ENCODE measurements around the gene MAGI3. TPM values are rescaled to one million over a fixed set of nuclear protein-coding genes. Genes with fewer than 3 reads are reported as not detected.

The MAGI3 gene
- total and polyA plus RNA-seq, 4 donors = 3.0 to 28.8 (median 7.5) TPM

DNA sequence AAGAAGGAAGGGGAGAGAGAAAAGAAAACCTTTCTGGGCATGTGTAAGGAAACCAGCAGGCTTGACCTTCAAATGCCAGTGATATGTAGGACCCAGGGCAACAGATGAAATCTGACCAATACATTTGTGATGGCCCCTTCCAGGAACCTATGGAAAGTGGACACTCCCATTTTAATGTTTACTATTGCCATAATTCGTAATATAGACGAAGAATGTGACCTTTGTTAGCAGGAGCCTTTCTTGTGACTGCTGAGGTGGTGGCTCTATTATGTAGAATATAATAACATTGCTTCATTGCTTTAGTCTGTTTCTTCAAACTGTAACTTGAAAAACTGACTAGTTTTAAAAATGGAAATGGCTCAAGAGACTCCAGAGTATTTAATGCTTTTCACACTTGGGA lies 150.8 kb downstream of the MAGI3 start:
- H3K9me3 ChIP-seq (ENCODE audit: control insufficient read depth in 4 of 4, low read length in 3 of 4) = no peaks in the 10 kb centered on the region
- H3K36me3 ChIP-seq (ENCODE audit: control insufficient read depth in 4 of 4, insufficient read depth in 3 of 4, low read depth in 1 of 4, low read length in 3 of 4) = no peaks in the 10 kb centered on the region
- H3K27me3 ChIP-seq (ENCODE audit: control insufficient read depth in 4 of 4, insufficient read depth in 4 of 4, low read length in 3 of 4) = no peaks in the 10 kb centered on the region
- TF ChIP-seq, protein P1, sequence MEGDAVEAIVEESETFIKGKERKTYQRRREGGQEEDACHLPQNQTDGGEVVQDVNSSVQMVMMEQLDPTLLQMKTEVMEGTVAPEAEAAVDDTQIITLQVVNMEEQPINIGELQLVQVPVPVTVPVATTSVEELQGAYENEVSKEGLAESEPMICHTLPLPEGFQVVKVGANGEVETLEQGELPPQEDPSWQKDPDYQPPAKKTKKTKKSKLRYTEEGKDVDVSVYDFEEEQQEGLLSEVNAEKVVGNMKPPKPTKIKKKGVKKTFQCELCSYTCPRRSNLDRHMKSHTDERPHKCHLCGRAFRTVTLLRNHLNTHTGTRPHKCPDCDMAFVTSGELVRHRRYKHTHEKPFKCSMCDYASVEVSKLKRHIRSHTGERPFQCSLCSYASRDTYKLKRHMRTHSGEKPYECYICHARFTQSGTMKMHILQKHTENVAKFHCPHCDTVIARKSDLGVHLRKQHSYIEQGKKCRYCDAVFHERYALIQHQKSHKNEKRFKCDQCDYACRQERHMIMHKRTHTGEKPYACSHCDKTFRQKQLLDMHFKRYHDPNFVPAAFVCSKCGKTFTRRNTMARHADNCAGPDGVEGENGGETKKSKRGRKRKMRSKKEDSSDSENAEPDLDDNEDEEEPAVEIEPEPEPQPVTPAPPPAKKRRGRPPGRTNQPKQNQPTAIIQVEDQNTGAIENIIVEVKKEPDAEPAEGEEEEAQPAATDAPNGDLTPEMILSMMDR (IDR thresholded peaks at IDR 0.05; ENCODE audit: low read depth, low read length, missing input control) = no peak
- TF ChIP-seq, protein P2, sequence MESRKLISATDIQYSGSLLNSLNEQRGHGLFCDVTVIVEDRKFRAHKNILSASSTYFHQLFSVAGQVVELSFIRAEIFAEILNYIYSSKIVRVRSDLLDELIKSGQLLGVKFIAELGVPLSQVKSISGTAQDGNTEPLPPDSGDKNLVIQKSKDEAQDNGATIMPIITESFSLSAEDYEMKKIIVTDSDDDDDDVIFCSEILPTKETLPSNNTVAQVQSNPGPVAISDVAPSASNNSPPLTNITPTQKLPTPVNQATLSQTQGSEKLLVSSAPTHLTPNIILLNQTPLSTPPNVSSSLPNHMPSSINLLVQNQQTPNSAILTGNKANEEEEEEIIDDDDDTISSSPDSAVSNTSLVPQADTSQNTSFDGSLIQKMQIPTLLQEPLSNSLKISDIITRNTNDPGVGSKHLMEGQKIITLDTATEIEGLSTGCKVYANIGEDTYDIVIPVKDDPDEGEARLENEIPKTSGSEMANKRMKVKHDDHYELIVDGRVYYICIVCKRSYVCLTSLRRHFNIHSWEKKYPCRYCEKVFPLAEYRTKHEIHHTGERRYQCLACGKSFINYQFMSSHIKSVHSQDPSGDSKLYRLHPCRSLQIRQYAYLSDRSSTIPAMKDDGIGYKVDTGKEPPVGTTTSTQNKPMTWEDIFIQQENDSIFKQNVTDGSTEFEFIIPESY (IDR thresholded peaks at IDR 0.05) = no peak
- TF ChIP-seq RAD21 (IDR thresholded peaks at IDR 0.05) = no peak
- TF ChIP-seq TAF1 (conservative IDR thresholded peaks at IDR 0.05) = no peak
- no peak for TF ChIP-seq JUND (IDR thresholded peaks at IDR 0.05)
- no peak for TF ChIP-seq SP1 (IDR thresholded peaks at IDR 0.05)
- TF ChIP-seq HNF4G (IDR thresholded peaks at IDR 0.05) = no peak
- TF ChIP-seq FOXA2 (IDR thresholded peaks at IDR 0.05) = no peak
- TF ChIP-seq GABPA (IDR thresholded peaks at IDR 0.05 in 1 of 2, conservative IDR thresholded peaks at IDR 0.05 in 1 of 2) = no peak
- no peak for TF ChIP-seq YY1 (IDR thresholded peaks at IDR 0.05)
- TF ChIP-seq, protein P3, sequence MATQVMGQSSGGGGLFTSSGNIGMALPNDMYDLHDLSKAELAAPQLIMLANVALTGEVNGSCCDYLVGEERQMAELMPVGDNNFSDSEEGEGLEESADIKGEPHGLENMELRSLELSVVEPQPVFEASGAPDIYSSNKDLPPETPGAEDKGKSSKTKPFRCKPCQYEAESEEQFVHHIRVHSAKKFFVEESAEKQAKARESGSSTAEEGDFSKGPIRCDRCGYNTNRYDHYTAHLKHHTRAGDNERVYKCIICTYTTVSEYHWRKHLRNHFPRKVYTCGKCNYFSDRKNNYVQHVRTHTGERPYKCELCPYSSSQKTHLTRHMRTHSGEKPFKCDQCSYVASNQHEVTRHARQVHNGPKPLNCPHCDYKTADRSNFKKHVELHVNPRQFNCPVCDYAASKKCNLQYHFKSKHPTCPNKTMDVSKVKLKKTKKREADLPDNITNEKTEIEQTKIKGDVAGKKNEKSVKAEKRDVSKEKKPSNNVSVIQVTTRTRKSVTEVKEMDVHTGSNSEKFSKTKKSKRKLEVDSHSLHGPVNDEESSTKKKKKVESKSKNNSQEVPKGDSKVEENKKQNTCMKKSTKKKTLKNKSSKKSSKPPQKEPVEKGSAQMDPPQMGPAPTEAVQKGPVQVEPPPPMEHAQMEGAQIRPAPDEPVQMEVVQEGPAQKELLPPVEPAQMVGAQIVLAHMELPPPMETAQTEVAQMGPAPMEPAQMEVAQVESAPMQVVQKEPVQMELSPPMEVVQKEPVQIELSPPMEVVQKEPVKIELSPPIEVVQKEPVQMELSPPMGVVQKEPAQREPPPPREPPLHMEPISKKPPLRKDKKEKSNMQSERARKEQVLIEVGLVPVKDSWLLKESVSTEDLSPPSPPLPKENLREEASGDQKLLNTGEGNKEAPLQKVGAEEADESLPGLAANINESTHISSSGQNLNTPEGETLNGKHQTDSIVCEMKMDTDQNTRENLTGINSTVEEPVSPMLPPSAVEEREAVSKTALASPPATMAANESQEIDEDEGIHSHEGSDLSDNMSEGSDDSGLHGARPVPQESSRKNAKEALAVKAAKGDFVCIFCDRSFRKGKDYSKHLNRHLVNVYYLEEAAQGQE (IDR thresholded peaks at IDR 0.05) = no peak
- no peak overlapping the region for H3K27ac ChIP-seq (ENCODE audit: low read depth in 1 of 2, low read length in 2 of 2)
- H3K9ac ChIP-seq (ENCODE audit: low read depth in 1 of 2, low read length in 2 of 2) = no peak overlapping the region
- WGBS = 86% methylated on average over 2 of the region's 2 CpGs
- peaks cover 0 to 9% (median under 1%) of the 10 kb centered on the region in 4 donors for H3K4me1 ChIP-seq (ENCODE audit: control insufficient read depth in 4 of 4, insufficient read depth in 4 of 4, low read length in 3 of 4)
- H3K4me3 ChIP-seq (ENCODE audit: low read depth in 1 of 3, low read length in 3 of 3) = no peak overlapping the region
- DNase-seq (ENCODE audit: low spot score) = no peak

DNA sequence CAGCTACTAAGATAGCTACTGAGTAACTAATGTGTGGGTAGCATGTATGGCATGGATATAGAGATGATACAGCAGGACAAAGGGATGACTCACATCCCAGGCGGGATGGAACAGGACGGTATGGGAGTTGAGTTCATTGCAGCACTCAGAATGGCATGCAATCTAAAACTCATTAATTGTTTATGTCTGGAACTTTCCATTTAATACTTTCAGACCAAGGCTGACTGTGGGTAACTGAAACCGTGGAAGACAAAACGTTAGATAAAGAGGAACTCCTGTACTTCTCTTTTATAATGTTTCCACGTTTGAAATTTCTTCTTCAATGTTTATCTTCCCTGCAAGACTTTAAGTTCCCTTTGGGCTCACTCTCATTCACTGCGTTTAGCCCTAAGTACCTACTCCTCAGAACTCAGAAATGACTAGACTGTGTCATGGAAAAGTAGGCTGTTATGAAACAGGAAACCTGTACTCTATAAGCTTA lies 151.9 kb downstream of the MAGI3 start:
- 81% methylated on average over 6 of the region's 6 CpGs for WGBS
- TF ChIP-seq, protein P4, sequence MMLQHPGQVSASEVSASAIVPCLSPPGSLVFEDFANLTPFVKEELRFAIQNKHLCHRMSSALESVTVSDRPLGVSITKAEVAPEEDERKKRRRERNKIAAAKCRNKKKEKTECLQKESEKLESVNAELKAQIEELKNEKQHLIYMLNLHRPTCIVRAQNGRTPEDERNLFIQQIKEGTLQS (IDR thresholded peaks at IDR 0.05) = no peak
- TF ChIP-seq FOXA2 (IDR thresholded peaks at IDR 0.05) (no peak), HNF4G (IDR thresholded peaks at IDR 0.05) (no peak), SP1 (IDR thresholded peaks at IDR 0.05) (no peak)
- Histone ChIP-seq H3K9me3 (ENCODE audit: control insufficient read depth in 4 of 4, low read length in 3 of 4) (no peaks in the 10 kb centered on the region), H3K27me3 (ENCODE audit: control insufficient read depth in 4 of 4, insufficient read depth in 4 of 4, low read length in 3 of 4) (no peaks in the 10 kb centered on the region), H3K36me3 (ENCODE audit: control insufficient read depth in 4 of 4, insufficient read depth in 3 of 4, low read depth in 1 of 4, low read length in 3 of 4) (no peaks in the 10 kb centered on the region), H3K9ac (ENCODE audit: low read depth in 1 of 2, low read length in 2 of 2) (no peak overlapping the region), H3K4me3 (ENCODE audit: low read depth in 1 of 3, low read length in 3 of 3) (no peak overlapping the region), H3K27ac (ENCODE audit: low read depth in 1 of 2, low read length in 2 of 2) (no peak overlapping the region), H3K4me1 (ENCODE audit: control insufficient read depth in 4 of 4, insufficient read depth in 4 of 4, low read length in 3 of 4) (peaks cover 0 to 9% (median under 1%) of the 10 kb centered on the region in 4 donors)
- no peak for DNase-seq (ENCODE audit: low spot score)

Measured in liver (tissue), 9 donors.